ENCODE data around the gene HOXA2.

Gene HOXA2

DNA sequence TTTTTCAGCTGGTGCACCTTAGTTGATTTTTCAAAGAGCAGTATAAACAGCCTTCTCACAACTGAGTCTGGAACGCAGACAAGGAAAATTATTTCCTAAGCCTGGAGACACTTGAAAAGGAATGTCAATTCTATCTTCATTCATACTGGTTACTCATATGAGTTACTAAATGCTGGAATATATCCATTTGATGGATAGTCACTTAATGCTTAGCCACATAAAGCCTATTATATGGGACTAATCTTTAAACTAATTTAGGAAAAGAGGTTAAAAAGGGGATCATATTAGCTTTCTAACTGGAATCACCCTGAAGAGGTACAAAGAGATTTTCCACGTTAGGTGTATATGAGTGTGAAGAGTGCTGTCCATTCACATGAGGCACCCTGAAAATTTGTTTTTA is 29.7 kb upstream of the HOXA2 start:
- H3K27ac ChIP-seq (ENCODE audit: low read depth in 2 of 2, low read length in 2 of 2), result no peak overlapping the region
- H3K9me3 ChIP-seq (ENCODE audit: control insufficient read depth in 2 of 2, low read length in 2 of 2), result no peaks in the 10 kb centered on the region
- H3K9ac ChIP-seq (ENCODE audit: low read depth in 1 of 2, low read length in 2 of 2), result peak overlapping the region in 1 of 2 donors; percentile 91
- H3K36me3 ChIP-seq (ENCODE audit: control insufficient read depth in 2 of 2, insufficient read depth in 2 of 2, low read length in 2 of 2), result peaks cover 0 to 7% of the 10 kb centered on the region in 2 donors
- peaks cover 68 to 70% of the 10 kb centered on the region in 2 donors for H3K4me1 ChIP-seq (ENCODE audit: control insufficient read depth in 2 of 2, insufficient read depth in 2 of 2, low read length in 2 of 2)
- H3K27me3 ChIP-seq (ENCODE audit: control insufficient read depth in 2 of 2, insufficient read depth in 2 of 2, low read length in 2 of 2), result no peaks in the 10 kb centered on the region
- H3K4me3 ChIP-seq (ENCODE audit: low read length in 2 of 2), result no peak overlapping the region

DNA sequence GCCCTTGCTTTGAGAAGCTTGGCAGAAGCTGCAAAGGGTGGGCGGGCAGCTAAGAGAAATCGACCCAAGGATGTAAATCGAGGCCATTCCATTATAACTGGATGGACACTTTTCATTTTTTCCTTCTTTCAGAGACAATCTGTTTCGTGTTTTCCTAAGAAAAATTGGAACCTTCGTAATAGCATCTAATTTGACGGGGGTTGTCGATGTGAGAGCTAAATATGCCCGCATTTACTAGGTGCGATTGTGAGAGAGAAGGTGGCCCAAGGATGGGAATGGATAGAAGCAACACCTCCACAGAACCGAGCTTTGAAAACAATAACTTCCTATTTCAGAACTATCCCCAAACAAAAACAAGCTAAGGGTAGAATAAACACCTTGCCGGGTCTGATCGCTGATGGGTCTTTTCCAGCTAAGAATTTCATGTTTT is 28.9 kb upstream of the HOXA2 start:
- Histone ChIP-seq H3K36me3 (ENCODE audit: control insufficient read depth in 2 of 2, insufficient read depth in 2 of 2, low read length in 2 of 2) (peaks cover 0 to 7% of the 10 kb centered on the region in 2 donors), H3K27ac (ENCODE audit: low read depth in 2 of 2, low read length in 2 of 2) (peak overlapping the region; percentile 90 to 94), H3K9ac (ENCODE audit: low read depth in 1 of 2, low read length in 2 of 2) (peak overlapping the region; percentile 79 to 91), H3K9me3 (ENCODE audit: control insufficient read depth in 2 of 2, low read length in 2 of 2) (no peaks in the 10 kb centered on the region), H3K4me1 (ENCODE audit: control insufficient read depth in 2 of 2, insufficient read depth in 2 of 2, low read length in 2 of 2) (peaks cover 62 to 66% of the 10 kb centered on the region in 2 donors), H3K4me3 (ENCODE audit: low read length in 2 of 2) (peak overlapping the region; percentile 77 to 88), H3K27me3 (ENCODE audit: control insufficient read depth in 2 of 2, insufficient read depth in 2 of 2, low read length in 2 of 2) (no peaks in the 10 kb centered on the region)

DNA sequence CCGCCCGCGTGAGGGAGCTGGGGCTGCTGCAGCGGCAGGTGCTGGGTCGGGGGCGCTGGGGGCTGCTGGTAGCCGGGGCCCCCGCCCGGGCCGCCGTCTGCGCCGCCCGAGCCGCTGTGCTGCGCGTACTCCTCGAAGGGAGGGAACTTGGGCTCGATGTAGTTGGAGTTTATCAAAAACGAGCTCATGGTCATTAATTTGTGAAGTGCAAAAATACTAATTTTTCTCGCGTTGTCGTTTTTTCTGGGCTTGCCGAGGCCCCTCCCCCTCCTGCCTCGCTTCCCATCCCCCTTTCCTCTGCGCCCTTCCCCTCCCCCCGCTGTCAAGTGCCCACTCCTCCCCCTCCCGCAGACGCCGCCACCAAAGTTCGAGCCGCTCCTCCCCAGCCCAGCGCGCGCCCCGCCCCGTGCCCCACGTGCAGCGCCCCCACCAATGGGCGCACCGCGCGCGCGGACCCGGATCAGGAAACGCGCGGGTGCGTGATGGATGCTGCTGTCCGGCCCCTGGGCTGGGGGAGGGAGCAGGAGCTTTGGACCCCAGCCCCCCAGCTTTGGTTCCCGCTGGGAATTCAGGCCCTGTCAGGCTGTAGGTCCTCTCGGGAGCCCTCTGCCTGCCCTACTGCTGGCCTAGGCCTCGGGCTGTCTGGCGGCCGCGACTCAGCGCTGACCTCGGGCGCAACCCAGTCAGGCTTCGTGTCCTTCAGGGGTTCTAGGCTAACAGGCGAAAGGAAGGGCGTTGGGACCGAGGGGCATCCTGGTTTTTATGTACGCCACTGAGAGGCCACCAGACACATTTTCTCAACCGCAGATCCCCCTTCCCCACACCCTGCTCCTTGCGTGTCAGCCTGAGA is 28.3 kb upstream of the HOXA2 start, which contains the start of gene HOXA4:
HOXA4 (minus strand) TSS at position 218 of the 850 bp plus-strand sequence; CDS start at position 194, 24 bp downstream.
- H3K27ac ChIP-seq (ENCODE audit: low read depth in 2 of 2, low read length in 2 of 2), result peak within 1 kb of the TSS; percentile 90 to 94

DNA sequence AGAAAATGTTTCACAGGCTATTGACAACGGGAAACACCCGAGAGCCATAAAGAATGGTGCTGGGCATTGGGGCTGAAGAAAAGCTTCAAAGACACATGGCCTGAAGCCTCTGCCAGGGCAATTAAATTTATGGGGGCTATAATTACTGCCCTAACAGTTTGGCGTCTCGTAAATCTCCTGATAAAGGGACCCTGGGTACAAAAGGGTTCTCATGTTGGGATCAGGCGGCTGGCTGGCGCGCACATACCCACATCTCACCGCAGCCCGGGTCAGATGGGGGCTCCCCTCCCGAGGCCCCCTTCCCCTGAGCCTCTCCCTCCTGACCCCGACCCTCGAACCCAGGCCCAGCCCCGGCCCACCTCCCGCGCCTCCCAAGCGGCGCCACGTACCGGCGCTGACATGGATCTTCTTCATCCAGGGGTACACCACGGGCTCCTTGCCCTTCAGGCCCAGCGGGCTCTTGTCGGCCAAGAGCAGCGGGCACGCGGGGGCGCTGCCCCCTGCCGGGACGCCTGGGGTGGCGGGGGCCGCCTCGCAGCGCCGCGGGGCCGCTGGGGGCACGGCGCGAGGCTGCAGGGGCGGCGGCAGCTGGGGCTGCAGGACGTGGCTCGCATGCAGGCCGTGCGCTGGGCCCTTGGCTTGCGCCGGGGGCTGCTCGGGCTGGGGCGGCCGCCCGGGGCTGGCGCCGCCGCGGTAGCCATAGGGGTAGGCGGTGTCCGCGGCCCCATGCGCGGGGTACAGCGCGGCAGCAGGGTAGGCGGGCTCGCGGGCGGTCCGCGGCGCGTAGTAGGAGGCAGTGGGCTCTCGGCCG is 27.5 kb upstream of the HOXA2 start:
- Histone ChIP-seq H3K36me3 (ENCODE audit: control insufficient read depth in 2 of 2, insufficient read depth in 2 of 2, low read length in 2 of 2) (peaks cover 0 to 7% of the 10 kb centered on the region in 2 donors), H3K9me3 (ENCODE audit: control insufficient read depth in 2 of 2, low read length in 2 of 2) (no peaks in the 10 kb centered on the region), H3K4me1 (ENCODE audit: control insufficient read depth in 2 of 2, insufficient read depth in 2 of 2, low read length in 2 of 2) (peaks cover 56 to 57% of the 10 kb centered on the region in 2 donors), H3K27me3 (ENCODE audit: control insufficient read depth in 2 of 2, insufficient read depth in 2 of 2, low read length in 2 of 2) (no peaks in the 10 kb centered on the region), H3K9ac (ENCODE audit: low read depth in 1 of 2, low read length in 2 of 2) (peak overlapping the region; percentile 29 to 62), H3K27ac (ENCODE audit: low read depth in 2 of 2, low read length in 2 of 2) (peak overlapping the region; percentile 75 to 94), H3K4me3 (ENCODE audit: low read length in 2 of 2) (peak overlapping the region; percentile 70 to 77)

More for the DNA sequence above, 28.3 kb upstream of the HOXA2 start, which contains the start of gene HOXA4:
- Histone ChIP-seq H3K4me1 (ENCODE audit: control insufficient read depth in 2 of 2, insufficient read depth in 2 of 2, low read length in 2 of 2) (peaks cover 57 to 61% of the 10 kb centered on the region in 2 donors), H3K4me3 (ENCODE audit: low read length in 2 of 2) (peak within 1 kb of the TSS; percentile 77 to 88), H3K27me3 (ENCODE audit: control insufficient read depth in 2 of 2, insufficient read depth in 2 of 2, low read length in 2 of 2) (no peaks in the 10 kb centered on the region), H3K9ac (ENCODE audit: low read depth in 1 of 2, low read length in 2 of 2) (peak within 1 kb of the TSS; percentile 79 to 91), H3K9me3 (ENCODE audit: control insufficient read depth in 2 of 2, low read length in 2 of 2) (no peaks in the 10 kb centered on the region), H3K36me3 (ENCODE audit: control insufficient read depth in 2 of 2, insufficient read depth in 2 of 2, low read length in 2 of 2) (peaks cover 0 to 7% of the 10 kb centered on the region in 2 donors)

DNA sequence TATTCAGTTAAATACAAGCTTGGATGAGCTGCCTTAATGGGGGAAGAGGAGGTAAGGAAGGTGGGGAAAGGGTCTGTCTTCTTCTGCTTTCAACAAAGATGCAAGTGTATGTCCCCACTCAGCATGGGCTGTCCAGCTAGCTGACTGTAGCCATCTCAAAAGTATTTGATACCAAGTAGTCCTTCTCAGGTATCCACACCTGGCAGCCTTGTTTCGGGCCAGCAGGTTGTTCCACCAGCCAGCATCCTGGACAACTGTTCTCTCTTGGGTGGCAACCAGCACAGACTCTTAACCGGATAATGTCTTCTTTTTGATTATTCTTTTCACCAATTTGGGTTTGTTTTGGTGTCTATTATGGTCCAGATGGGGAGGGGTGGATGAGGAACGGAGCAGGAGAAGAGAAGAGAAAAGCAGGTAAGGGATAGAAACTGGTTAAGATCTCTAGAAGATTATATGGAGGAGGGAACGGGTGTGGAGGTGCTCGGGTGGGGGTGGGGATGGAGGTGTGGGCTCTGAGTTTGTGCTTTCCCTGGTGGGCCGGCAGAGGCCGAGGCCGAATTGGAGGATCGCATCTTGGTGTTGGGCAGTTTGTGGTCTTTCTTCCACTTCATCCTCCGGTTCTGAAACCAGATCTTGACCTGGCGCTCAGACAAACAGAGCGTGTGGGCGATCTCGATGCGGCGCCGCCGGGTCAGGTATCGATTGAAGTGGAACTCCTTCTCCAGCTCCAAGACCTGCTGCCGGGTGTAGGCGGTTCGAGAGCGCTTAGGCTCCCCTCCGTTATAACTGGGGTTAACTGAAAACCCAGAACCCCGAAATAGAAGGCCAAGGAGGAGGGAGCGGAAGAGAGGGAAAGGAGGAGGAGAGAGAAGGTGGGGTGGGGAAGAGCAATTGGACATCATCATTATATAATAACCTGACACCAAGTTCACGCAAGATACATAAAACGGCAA is 26.6 kb upstream of the HOXA2 start:
- Histone ChIP-seq H3K9me3 (ENCODE audit: control insufficient read depth in 2 of 2, low read length in 2 of 2) (no peaks in the 10 kb centered on the region), H3K36me3 (ENCODE audit: control insufficient read depth in 2 of 2, insufficient read depth in 2 of 2, low read length in 2 of 2) (peaks cover 0 to 10% of the 10 kb centered on the region in 2 donors), H3K27me3 (ENCODE audit: control insufficient read depth in 2 of 2, insufficient read depth in 2 of 2, low read length in 2 of 2) (no peaks in the 10 kb centered on the region), H3K4me3 (ENCODE audit: low read length in 2 of 2) (peak overlapping the region; percentile 66 to 77), H3K9ac (ENCODE audit: low read depth in 1 of 2, low read length in 2 of 2) (no peak overlapping the region), H3K27ac (ENCODE audit: low read depth in 2 of 2, low read length in 2 of 2) (peak overlapping the region; percentile 75 to 94), H3K4me1 (ENCODE audit: control insufficient read depth in 2 of 2, insufficient read depth in 2 of 2, low read length in 2 of 2) (peaks cover 57% of the 10 kb centered on the region in 2 donors)

DNA sequence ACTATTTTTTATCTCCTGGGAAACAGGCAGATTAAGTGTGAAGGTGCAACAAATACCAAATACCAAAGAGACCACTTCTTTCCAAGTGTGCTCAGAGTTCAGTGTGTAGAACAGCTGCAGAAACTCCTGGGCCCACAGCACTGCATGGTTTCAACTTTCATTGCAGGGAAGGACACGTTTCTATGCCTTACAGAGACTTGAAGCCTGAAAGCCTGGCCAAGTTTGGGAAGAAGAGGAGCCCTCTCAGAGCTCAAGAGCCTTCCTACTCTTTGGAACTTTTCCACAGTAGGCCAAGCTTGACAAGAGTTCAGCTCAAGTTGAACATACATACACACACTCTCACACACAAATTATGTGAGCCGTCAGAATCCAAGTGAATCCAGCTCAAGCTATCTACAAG is 25.6 kb upstream of the HOXA2 start:
- H3K4me1 ChIP-seq (ENCODE audit: control insufficient read depth in 2 of 2, insufficient read depth in 2 of 2, low read length in 2 of 2), result peaks cover 55 to 56% of the 10 kb centered on the region in 2 donors
- no peak overlapping the region for H3K4me3 ChIP-seq (ENCODE audit: low read length in 2 of 2)
- no peak overlapping the region for H3K9ac ChIP-seq (ENCODE audit: low read depth in 1 of 2, low read length in 2 of 2)
- peak overlapping the region in 1 of 2 donors; percentile 14 for H3K27ac ChIP-seq (ENCODE audit: low read depth in 2 of 2, low read length in 2 of 2)
- no peaks in the 10 kb centered on the region for H3K27me3 ChIP-seq (ENCODE audit: control insufficient read depth in 2 of 2, insufficient read depth in 2 of 2, low read length in 2 of 2)
- H3K36me3 ChIP-seq (ENCODE audit: control insufficient read depth in 2 of 2, insufficient read depth in 2 of 2, low read length in 2 of 2), result peaks cover 0 to 10% of the 10 kb centered on the region in 2 donors
- H3K9me3 ChIP-seq (ENCODE audit: control insufficient read depth in 2 of 2, low read length in 2 of 2), result no peaks in the 10 kb centered on the region

DNA sequence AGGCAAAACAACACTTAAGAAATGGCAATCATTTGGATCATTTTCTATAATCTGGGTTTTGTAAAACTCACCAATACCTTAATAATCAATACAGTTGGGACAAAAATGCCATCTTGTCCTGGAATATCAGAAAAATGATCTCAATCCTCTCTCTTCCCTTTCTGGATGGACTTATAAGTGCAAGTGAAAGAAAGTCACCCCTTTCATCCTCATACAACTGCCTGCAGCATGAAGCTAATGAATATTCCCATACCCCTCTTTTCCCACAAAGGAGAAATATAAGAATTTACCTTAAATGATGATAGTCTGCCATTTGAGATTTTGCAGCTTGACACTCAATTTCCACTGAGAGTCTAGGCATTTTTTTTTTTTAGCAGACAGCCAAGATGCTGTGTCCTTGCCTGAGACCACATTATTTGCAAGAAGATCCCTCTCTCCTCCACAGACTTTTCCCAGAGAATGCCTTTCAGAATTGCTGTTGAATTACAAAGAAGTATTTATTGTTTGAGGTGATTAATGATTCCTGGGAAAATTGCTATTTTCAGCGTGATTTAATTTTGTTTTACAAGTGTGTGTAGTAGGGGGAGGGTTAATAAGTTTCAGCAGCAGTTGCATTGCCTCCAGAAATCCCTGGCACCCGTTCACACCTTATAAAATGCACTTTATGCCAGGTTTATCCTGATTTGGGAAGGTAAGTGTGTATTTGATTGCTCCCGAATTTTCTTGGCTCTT is 24.3 kb upstream of the HOXA2 start:
- no peak overlapping the region for H3K27ac ChIP-seq (ENCODE audit: low read depth in 2 of 2, low read length in 2 of 2)
- peaks cover 51 to 66% of the 10 kb centered on the region in 2 donors for H3K4me1 ChIP-seq (ENCODE audit: control insufficient read depth in 2 of 2, insufficient read depth in 2 of 2, low read length in 2 of 2)
- no peaks in the 10 kb centered on the region for H3K27me3 ChIP-seq (ENCODE audit: control insufficient read depth in 2 of 2, insufficient read depth in 2 of 2, low read length in 2 of 2)
- no peaks in the 10 kb centered on the region for H3K9me3 ChIP-seq (ENCODE audit: control insufficient read depth in 2 of 2, low read length in 2 of 2)
- peaks cover 0 to 10% of the 10 kb centered on the region in 2 donors for H3K36me3 ChIP-seq (ENCODE audit: control insufficient read depth in 2 of 2, insufficient read depth in 2 of 2, low read length in 2 of 2)
- no peak overlapping the region for H3K4me3 ChIP-seq (ENCODE audit: low read length in 2 of 2)
- H3K9ac ChIP-seq (ENCODE audit: low read depth in 1 of 2, low read length in 2 of 2), result no peak overlapping the region

DNA sequence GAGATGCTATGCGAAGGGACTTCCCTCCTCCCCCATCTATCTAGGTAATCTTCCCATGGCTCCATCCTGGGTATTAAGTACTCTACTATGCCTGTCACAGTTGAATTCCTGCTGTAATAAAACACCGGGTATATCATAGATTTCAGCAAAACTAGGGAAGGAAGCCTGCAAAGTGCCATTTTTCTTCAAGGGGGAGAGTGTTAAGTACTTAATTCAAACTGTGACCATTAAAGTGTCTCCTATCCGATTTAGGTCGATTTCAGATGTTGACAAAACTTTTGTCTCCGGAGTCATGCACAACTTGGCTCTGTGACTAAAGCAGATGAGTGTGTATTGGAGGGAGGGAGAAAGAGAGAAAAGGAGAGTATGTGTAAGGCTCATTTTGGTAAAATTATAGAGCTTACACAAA is 23.5 kb upstream of the HOXA2 start:
- H3K36me3 ChIP-seq (ENCODE audit: control insufficient read depth in 2 of 2, insufficient read depth in 2 of 2, low read length in 2 of 2), result peaks cover 0 to 10% of the 10 kb centered on the region in 2 donors
- no peak overlapping the region for H3K27ac ChIP-seq (ENCODE audit: low read depth in 2 of 2, low read length in 2 of 2)
- H3K9me3 ChIP-seq (ENCODE audit: control insufficient read depth in 2 of 2, low read length in 2 of 2), result no peaks in the 10 kb centered on the region
- H3K9ac ChIP-seq (ENCODE audit: low read depth in 1 of 2, low read length in 2 of 2), result no peak overlapping the region
- no peak overlapping the region for H3K4me3 ChIP-seq (ENCODE audit: low read length in 2 of 2)
- H3K27me3 ChIP-seq (ENCODE audit: control insufficient read depth in 2 of 2, insufficient read depth in 2 of 2, low read length in 2 of 2), result no peaks in the 10 kb centered on the region
- peaks cover 44 to 66% of the 10 kb centered on the region in 2 donors for H3K4me1 ChIP-seq (ENCODE audit: control insufficient read depth in 2 of 2, insufficient read depth in 2 of 2, low read length in 2 of 2)

All from mucosa of rectum (tissue), 2 donors.